Stimulated activated effector memory CD8-positive, alpha-beta T cell treated with anti-CD3 and anti-CD28 coated beads, Interleukin-12 subunit alpha, Interleukin-12 subunit beta, amount 100 ng/mL, for 72 hours (primary cell): Measurements from ENCODE around the gene ERVFRD-1.
A peak's percentile ranks its signal among the peaks of the same experiment; 100 is the strongest.
"Not testable (repeated sequence)": the region's sequence is repeated elsewhere in the genome, so short reads cannot be mapped to it uniquely, and the experiment has no call there.

Experiments
- ATAC-seq: fragments of 150-1000 bp; cut with Tn5 transposase; 2 replicates; pipeline ENCODE4 v1.10.0; 2021
- DNase-seq, 2 donors: peaks; one replicate each; pipeline ENCODE4 v3.0.0; 2021 to 2022; ENCODE audit warnings: low spot score in 2 of 2
- H3K27ac Mint-ChIP-seq: one replicate; pipeline ENCODE4 v1.8.0; 2022; ENCODE audit warnings: mild to moderate bottlenecking, mixed read lengths
- H3K36me3 Mint-ChIP-seq: one replicate; pipeline ENCODE4 v1.8.0; 2022; ENCODE audit warnings: mild to moderate bottlenecking, mixed read lengths
- H3K4me1 Mint-ChIP-seq: one replicate; pipeline ENCODE4 v1.8.0; 2022; ENCODE audit warnings: mixed read lengths
- H3K4me3 Mint-ChIP-seq: one replicate; pipeline ENCODE4 v1.8.0; 2022; ENCODE audit warnings: mild to moderate bottlenecking, mixed read lengths
- H3K9me3 Mint-ChIP-seq: one replicate; pipeline ENCODE4 v1.8.0; 2022; ENCODE audit warnings: mixed read lengths

The ERVFRD-1 gene

GRCh38 chr6:11111769-11112437 is 378 bp upstream of the ERVFRD-1 start:
- H3K4me1 Mint-ChIP-seq, result peaks cover 26% of the 10 kb centered on the region

GRCh38 chr6:11108726-11109125 is 2.8 kb downstream of the ERVFRD-1 start:
- H3K9me3 Mint-ChIP-seq, result no peaks in the 10 kb centered on the region
- H3K36me3 Mint-ChIP-seq, result no peaks in the 10 kb centered on the region
- H3K4me3 Mint-ChIP-seq, result no peak overlapping the region
- peaks cover 33% of the 10 kb centered on the region for H3K4me1 Mint-ChIP-seq
- no peak overlapping the region for H3K27ac Mint-ChIP-seq
- ATAC-seq (no peak), DNase-seq (no peak)

More at GRCh38 chr6:11111769-11112437, 378 bp upstream of the ERVFRD-1 start:
- Mint-ChIP-seq H3K4me3 (peak overlapping the region; percentile 1), H3K9me3 (no peaks in the 10 kb centered on the region), H3K36me3 (no peaks in the 10 kb centered on the region), H3K27ac (peak overlapping the region; percentile 32)
- ATAC-seq (no peak), DNase-seq (no peak)

DNA sequence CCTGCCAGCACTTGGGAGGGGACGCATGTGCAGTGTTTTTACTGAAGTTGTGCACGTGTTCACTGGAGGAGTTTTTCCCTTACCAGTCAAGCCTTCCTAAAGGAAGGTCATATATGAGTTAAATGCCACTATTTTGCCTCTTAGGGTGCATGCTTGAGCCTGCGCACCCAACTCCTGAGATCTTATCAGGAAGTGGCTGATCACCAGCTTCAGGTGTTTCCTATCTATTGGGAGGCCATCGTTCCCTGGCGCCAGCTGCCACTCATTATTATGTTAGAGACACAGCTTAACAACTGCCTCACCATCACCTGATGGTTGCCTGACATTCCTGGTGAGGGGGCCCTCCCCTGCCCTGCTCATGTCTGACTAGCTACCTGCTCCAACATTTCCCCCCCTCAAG is 8.5 kb downstream of the ERVFRD-1 start:
- Mint-ChIP-seq H3K9me3 (no peaks in the 10 kb centered on the region), H3K4me3 (no peak overlapping the region), H3K27ac (no peak overlapping the region), H3K4me1 (peaks cover 27% of the 10 kb centered on the region), H3K36me3 (peaks cover 6% of the 10 kb centered on the region)
- DNase-seq (no peak), ATAC-seq (no peak)

- H3K4me1 Mint-ChIP-seq, result peaks cover 29% of the 10 kb centered on the region
- peaks cover 17% of the 10 kb centered on the region for H3K36me3 Mint-ChIP-seq
- DNase-seq, result no peak
- ATAC-seq, result no peak
- no peak overlapping the region for H3K27ac Mint-ChIP-seq
- H3K9me3 Mint-ChIP-seq, result no peaks in the 10 kb centered on the region
- no peak overlapping the region for H3K4me3 Mint-ChIP-seq
Measured at GRCh38 chr6:11101417-11101816, 10.1 kb downstream of the ERVFRD-1 start.

GRCh38 chr6:11098004-11098403 is 13.5 kb downstream of the ERVFRD-1 start:
- H3K4me3 Mint-ChIP-seq, result no peak overlapping the region
- ATAC-seq (no peak), DNase-seq (no peak)
- H3K36me3 Mint-ChIP-seq, result peaks cover 27% of the 10 kb centered on the region
- no peak overlapping the region for H3K27ac Mint-ChIP-seq
- H3K4me1 Mint-ChIP-seq, result peaks cover 45% of the 10 kb centered on the region
- H3K9me3 Mint-ChIP-seq, result no peaks in the 10 kb centered on the region

GRCh38 chr6:11097476-11097875 is 14.0 kb downstream of the ERVFRD-1 start:
- no peak for DNase-seq
- Mint-ChIP-seq H3K4me1 (peaks cover 46% of the 10 kb centered on the region), H3K4me3 (no peak overlapping the region), H3K27ac (no peak overlapping the region), H3K36me3 (peaks cover 27% of the 10 kb centered on the region), H3K9me3 (no peaks in the 10 kb centered on the region)
- ATAC-seq, result no peak

- DNase-seq (no peak), ATAC-seq (no peak)
- Mint-ChIP-seq H3K36me3 (peaks cover 27% of the 10 kb centered on the region), H3K27ac (peak overlapping the region; percentile 70), H3K9me3 (no peaks in the 10 kb centered on the region), H3K4me3 (peak overlapping the region; percentile 94), H3K4me1 (peaks cover 39% of the 10 kb centered on the region)
Measured at GRCh38 chr6:11096109-11096508, 15.4 kb downstream of the ERVFRD-1 start.

DNA sequence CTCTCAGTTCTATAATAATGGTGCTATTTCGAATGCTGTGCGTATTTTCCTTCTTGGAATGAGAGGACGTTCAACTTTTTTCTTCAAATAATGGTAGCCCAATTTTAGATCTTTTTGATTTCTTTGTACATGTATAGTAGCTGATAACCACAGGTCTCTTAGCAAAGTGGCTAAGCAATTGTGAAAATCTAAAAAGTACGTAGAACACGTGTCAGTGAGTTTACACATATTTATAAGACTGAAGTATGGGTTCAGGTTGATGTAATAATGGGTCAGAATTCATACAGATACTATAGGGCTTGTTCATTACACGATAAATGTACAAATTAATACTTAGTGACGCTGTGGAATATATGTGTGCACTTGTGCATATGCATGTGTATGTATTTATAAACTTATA is 16.6 kb downstream of the ERVFRD-1 start:
- ATAC-seq (no peak), DNase-seq (no peak)
- Mint-ChIP-seq H3K4me3 (peak overlapping the region; percentile 94), H3K27ac (peak overlapping the region; percentile 97), H3K4me1 (peaks cover 29% of the 10 kb centered on the region), H3K9me3 (no peaks in the 10 kb centered on the region), H3K36me3 (peaks cover 21% of the 10 kb centered on the region)

DNA sequence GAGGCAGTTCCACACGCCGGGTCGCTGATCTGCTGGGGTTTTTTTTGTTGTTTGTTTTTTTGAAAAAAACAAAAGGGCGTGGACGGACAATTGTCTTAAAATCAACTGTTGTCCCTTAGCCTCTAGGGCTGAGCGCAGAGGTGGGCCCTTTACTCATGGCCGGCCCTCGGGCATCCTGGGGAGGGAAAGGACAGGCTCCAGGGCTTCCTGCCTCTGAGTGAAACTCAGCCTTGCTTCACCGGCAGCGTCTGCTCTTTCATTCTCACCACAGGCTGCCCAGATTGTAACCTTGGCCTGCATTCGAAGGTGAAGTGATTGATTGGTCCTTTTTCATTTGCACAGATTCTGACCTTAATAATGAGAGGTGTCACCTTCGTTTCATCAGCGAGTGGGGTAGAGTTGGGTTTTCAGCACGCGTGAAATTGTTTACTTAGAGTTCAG is 17.1 kb downstream of the ERVFRD-1 start:
- peak overlapping the region; percentile 94 for H3K4me3 Mint-ChIP-seq
- peak; percentile 46 for ATAC-seq
- H3K9me3 Mint-ChIP-seq, result no peaks in the 10 kb centered on the region
- H3K36me3 Mint-ChIP-seq, result peaks cover 21% of the 10 kb centered on the region
- peaks cover 29% of the 10 kb centered on the region for H3K4me1 Mint-ChIP-seq
- no peak for DNase-seq
- peak overlapping the region; percentile 97 for H3K27ac Mint-ChIP-seq

- peak; percentile 85 to 94 for DNase-seq
- Mint-ChIP-seq H3K4me1 (peaks cover 29% of the 10 kb centered on the region), H3K4me3 (peak within 1 kb of the TSS; percentile 94), H3K9me3 (no peaks in the 10 kb centered on the region), H3K27ac (peak within 1 kb of the TSS; percentile 97), H3K36me3 (peaks cover 21% of the 10 kb centered on the region)
- peak; percentile 96 for ATAC-seq
Measured at GRCh38 chr6:11093626-11094410, 17.7 kb downstream of the ERVFRD-1 start, which contains the start of gene SMIM13. Gene SMIM13, plus strand, starts transcription at chr6:11093834. Its CDS starts 480 bp downstream, at chr6:11094314.

DNA sequence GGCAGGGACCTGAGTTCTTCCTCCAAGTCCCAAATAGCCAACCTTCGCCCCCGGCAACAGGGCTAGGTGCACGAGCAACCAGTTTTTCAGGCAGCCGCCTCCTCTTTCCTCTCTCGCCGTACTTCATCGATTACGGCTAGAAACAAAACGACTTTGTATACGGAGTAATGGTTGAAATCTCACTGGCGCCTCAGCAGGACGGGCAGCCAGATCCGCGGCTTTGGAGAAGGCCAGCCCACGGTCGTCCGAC is 18.2 kb downstream of the ERVFRD-1 start:
- Mint-ChIP-seq H3K4me3 (peak overlapping the region; percentile 94), H3K36me3 (peaks cover 21% of the 10 kb centered on the region), H3K4me1 (peaks cover 29% of the 10 kb centered on the region), H3K9me3 (no peaks in the 10 kb centered on the region), H3K27ac (peak overlapping the region; percentile 97)
- ATAC-seq (peak; percentile 20), DNase-seq (no peak)

DNA sequence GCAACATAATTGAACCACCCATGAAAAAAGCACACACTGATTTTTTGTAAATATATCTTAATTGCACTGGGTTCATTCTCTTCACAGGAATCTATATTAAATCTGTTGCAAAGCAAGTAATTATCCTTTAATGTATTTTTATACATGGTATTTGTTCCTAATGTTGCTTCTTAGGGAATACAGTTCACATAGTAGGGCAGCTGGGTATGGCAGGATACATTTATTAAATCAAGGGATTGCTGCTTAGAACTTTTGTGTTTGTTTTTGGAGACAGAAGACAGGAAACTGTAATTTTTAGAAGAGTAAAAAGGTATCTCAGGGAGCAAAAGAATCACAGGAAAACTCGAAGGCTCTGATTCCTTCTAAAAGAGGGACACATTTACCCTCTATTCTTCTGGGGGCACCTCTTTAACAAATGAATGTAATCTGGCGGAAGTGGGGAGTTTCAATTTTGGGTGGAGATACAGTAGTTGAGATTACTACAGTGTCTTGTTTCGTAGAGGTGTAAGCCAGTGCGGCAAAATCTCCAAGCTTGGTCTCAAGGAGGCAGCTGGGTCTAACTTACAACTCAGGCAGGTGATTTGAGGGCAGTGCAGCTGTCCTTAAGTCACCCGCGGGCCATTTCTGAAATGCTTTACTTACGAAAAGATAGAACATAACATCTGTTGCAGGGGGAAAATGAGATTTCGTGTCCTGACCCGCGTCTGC is 18.7 kb downstream of the ERVFRD-1 start:
- Mint-ChIP-seq H3K27ac (peak overlapping the region; percentile 97), H3K36me3 (peaks cover 21% of the 10 kb centered on the region), H3K4me1 (peaks cover 29% of the 10 kb centered on the region), H3K4me3 (peak overlapping the region; percentile 94), H3K9me3 (no peaks in the 10 kb centered on the region)
- ATAC-seq (peak; percentile 33), DNase-seq (peak in 1 of 2 donors; percentile 7)

DNA sequence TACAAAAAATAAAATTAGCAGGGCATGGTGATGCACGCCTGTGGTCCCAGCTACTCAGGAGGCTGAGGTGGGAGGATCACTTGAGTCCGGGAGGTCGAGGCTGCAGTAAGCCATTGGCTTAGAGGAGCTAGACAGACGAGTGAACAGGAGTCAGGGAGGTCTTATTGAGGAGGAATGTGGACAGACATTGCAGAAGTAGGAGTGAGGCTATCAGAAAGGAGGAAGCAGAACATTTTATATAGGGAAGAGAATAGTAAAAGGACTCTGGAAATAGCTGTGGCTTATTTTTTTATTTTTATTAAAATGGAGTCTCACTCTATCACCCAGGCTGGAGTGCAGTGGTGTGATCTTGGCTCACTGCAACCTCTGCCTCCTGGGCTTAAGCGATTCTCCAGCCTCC is 20.4 kb downstream of the ERVFRD-1 start:
- ATAC-seq, result not testable (repeated sequence)

DNA sequence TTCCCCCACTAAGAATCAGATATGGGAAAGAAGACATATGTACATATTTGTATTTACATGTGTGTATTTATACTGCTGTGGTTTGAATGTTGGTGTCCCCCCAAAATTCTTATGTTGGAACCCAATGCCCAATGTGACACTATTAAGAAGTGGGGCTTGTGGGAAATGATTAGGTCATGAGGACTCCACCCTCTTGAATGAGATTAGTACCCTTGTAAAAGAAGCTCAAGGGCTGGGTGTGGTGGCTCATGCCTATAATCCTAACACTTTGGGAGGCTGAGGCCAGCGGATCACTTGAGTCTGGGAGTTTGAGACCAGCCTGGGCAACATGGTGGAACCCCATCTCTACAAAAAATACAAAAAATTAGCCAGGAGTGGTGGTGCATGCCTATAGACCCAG is 21.8 kb downstream of the ERVFRD-1 start:
- H3K36me3 Mint-ChIP-seq, result peaks cover 6% of the 10 kb centered on the region
- DNase-seq, result no peak
- peaks cover 12% of the 10 kb centered on the region for H3K4me1 Mint-ChIP-seq
- no peak for ATAC-seq
- H3K27ac Mint-ChIP-seq, result no peak overlapping the region
- H3K9me3 Mint-ChIP-seq, result no peaks in the 10 kb centered on the region
- H3K4me3 Mint-ChIP-seq, result no peak overlapping the region

More for the DNA sequence above, 20.4 kb downstream of the ERVFRD-1 start:
- H3K27ac Mint-ChIP-seq, H3K4me3 Mint-ChIP-seq, H3K9me3 Mint-ChIP-seq, H3K36me3 Mint-ChIP-seq, DNase-seq: not testable (repeated sequence)
- peaks cover 24% of the 10 kb centered on the region for H3K4me1 Mint-ChIP-seq

GRCh38 chr6:11087141-11087812 is 24.2 kb downstream of the ERVFRD-1 start:
- not testable (repeated sequence) for H3K27ac Mint-ChIP-seq, ATAC-seq, H3K9me3 Mint-ChIP-seq, H3K36me3 Mint-ChIP-seq, H3K4me1 Mint-ChIP-seq, DNase-seq, H3K4me3 Mint-ChIP-seq
